H1 (cell line): Measurements from ENCODE around the gene TEX22. TPM values are rescaled to one million over a fixed set of nuclear protein-coding genes. Genes with fewer than 3 reads are reported as not detected.

Experiments used
- CTCF ChIA-PET: fragments of 300-600 bp; sonication (Branson Sonifier 250); formaldehyde crosslinking; loops from one replicate; lab custom pipeline; 2021; ENCODE audit not compliant: partially characterized antibody; lab: Charles Lee
- POLR2A ChIA-PET: fragments of 300-600 bp; sonication (Branson Sonifier 250); formaldehyde crosslinking; loops from one replicate; lab custom pipeline; 2021; ENCODE audit warnings: inconsistent platforms; ENCODE audit not compliant: partially characterized antibody; lab: Charles Lee
- DNase-seq, 2 experiments: peaks; one replicate each; pipeline versions ENCODE4 v3.0.0 to v3.0.0-alpha.2; 2010 to 2022; ENCODE audit warnings: low spot score in 2 of 2, low read depth in 1 of 2, mixed read lengths in 1 of 2
- FAIRE-seq: peaks from 2 replicates; lab custom pipeline; 2011; peaks lifted over from hg19 to GRCh38; lab: Jason Lieb, UNC
- H2AFZ ChIP-seq: 2 replicates; pipeline ENCODE4 v1.8.1; 2012; ENCODE audit warnings: low read length, inconsistent platforms
- H2AK5ac ChIP-seq: 2 replicates; pipeline ENCODE4 v1.6.1; 2013; ENCODE audit warnings: low read depth, low read length
- H2BK120ac ChIP-seq: replicated peaks from 2 replicates; pipeline ENCODE3; 2013; ENCODE audit warnings: low read depth, low read length, inconsistent platforms
- H2BK12ac ChIP-seq: 2 replicates; pipeline ENCODE4 v1.6.1; 2013; ENCODE audit warnings: low read depth, low read length
- H2BK15ac ChIP-seq: 2 replicates; pipeline ENCODE4 v1.6.1; 2013; ENCODE audit warnings: low read length
- H2BK20ac ChIP-seq: 2 replicates; pipeline ENCODE4 v1.6.1; 2013; ENCODE audit warnings: low read length
- H2BK5ac ChIP-seq: 2 replicates; pipeline ENCODE4 v1.6.1; 2013; ENCODE audit warnings: low read depth, low read length
- H3K14ac ChIP-seq: 2 replicates; pipeline ENCODE4 v1.6.1; 2013; ENCODE audit warnings: inconsistent platforms; ENCODE audit not compliant: insufficient read length
- H3K18ac ChIP-seq: 2 replicates; pipeline ENCODE4 v1.6.1; 2013; ENCODE audit warnings: low read length; ENCODE audit errors: extremely low read depth
- H3K23ac ChIP-seq: 2 replicates; pipeline ENCODE4 v1.6.1; 2013; ENCODE audit warnings: inconsistent platforms; ENCODE audit not compliant: insufficient read length
- H3K23me2 ChIP-seq: 2 replicates; pipeline ENCODE4 v1.6.1; 2013; ENCODE audit warnings: low read depth, low read length
- H3K27ac ChIP-seq: 2 replicates; pipeline ENCODE4 v1.6.1; 2011; ENCODE audit warnings: low read depth, low read length, inconsistent platforms
- H3K27me3 ChIP-seq, 4 experiments: replicated peaks in 1 of 4; 1 replicate in 1 of 4; 2 replicates in 3 of 4; pipeline versions ENCODE4 v1.6.1 to v1.8.1; 2011 to 2013; ENCODE audit warnings: low read length in 3 of 4, mild to moderate bottlenecking in 3 of 4, inconsistent platforms in 2 of 4, mixed read lengths in 2 of 4, moderate library complexity in 1 of 4; ENCODE audit not compliant: control insufficient read depth in 3 of 4, insufficient read depth in 3 of 4; ENCODE audit errors: extremely low read depth in 1 of 4
- H3K36me3 ChIP-seq, 4 experiments: 2 replicates each; pipeline versions ENCODE4 v1.6.1 to v1.8.1; 2011 to 2013; ENCODE audit warnings: mild to moderate bottlenecking in 4 of 4, low read length in 3 of 4, moderate library complexity in 2 of 4, control low read depth in 1 of 4, inconsistent platforms in 1 of 4; ENCODE audit not compliant: insufficient read depth in 4 of 4, control insufficient read depth in 2 of 4
- H3K4ac ChIP-seq: replicated peaks from 2 replicates; pipeline ENCODE3; 2013; ENCODE audit warnings: low read length, low read depth, mixed read lengths, inconsistent platforms; ENCODE audit not compliant: insufficient read length
- H3K4me1 ChIP-seq, 4 experiments: replicated peaks in 1 of 4; 1 replicate in 1 of 4; 2 replicates in 3 of 4; pipeline versions ENCODE4 v1.6.1 to v1.8.1; 2011 to 2013; ENCODE audit warnings: low read length in 3 of 4, inconsistent platforms in 2 of 4, mixed read lengths in 1 of 4; ENCODE audit not compliant: insufficient read depth in 4 of 4, control insufficient read depth in 3 of 4
- H3K4me2 ChIP-seq, 2 experiments: 2 replicates each; pipeline versions ENCODE4 v1.6.1 to v1.8.1; 2011 to 2013; ENCODE audit warnings: low read depth in 2 of 2, low read length in 2 of 2, control low read depth in 1 of 2, inconsistent platforms in 1 of 2, mild to moderate bottlenecking in 1 of 2; ENCODE audit not compliant: insufficient read depth in 1 of 2
- H3K4me3 ChIP-seq, 4 experiments: fragments of 200-600, 300-600 bp in 1 of 4; sonication (generic), shearing (Covaris generic), sonication (Bioruptor Twin) in 1 of 4; 2 replicates each; pipeline versions ENCODE4 v1.5.1 to v1.8.1; 2011 to 2016; ENCODE audit warnings: low read length in 4 of 4, low read depth in 3 of 4, control low read depth in 2 of 4, inconsistent platforms in 2 of 4, mild to moderate bottlenecking in 2 of 4, mixed read lengths in 1 of 4, moderate library complexity in 1 of 4; ENCODE audit not compliant: insufficient read depth in 2 of 4; ENCODE audit errors: extremely low read depth in 1 of 4
- H3K56ac ChIP-seq: replicated peaks from 2 replicates; pipeline ENCODE3; 2013; ENCODE audit warnings: low read depth, mild to moderate bottlenecking, mixed read lengths, low read length, inconsistent platforms; ENCODE audit not compliant: insufficient read length
- H3K79me1 ChIP-seq: 2 replicates; pipeline ENCODE4 v1.6.1; 2013; ENCODE audit warnings: low read depth, low read length, control low read depth
- H3K79me2 ChIP-seq, 2 experiments: 2 replicates each; pipeline versions ENCODE4 v1.6.1 to v1.8.1; 2012 to 2013; ENCODE audit warnings: low read length in 2 of 2, mild to moderate bottlenecking in 2 of 2, inconsistent platforms in 1 of 2; ENCODE audit not compliant: insufficient read depth in 2 of 2, control insufficient read depth in 1 of 2
- H3K9ac ChIP-seq, 4 experiments: replicated peaks in 1 of 4; 1 replicate in 1 of 4; 2 replicates in 3 of 4; pipeline versions ENCODE4 v1.6.1 to v1.8.1; 2011 to 2013; ENCODE audit warnings: low read depth in 3 of 4, low read length in 3 of 4, control low read depth in 2 of 4, mild to moderate bottlenecking in 2 of 4, moderate library complexity in 2 of 4, inconsistent platforms in 1 of 4; ENCODE audit errors: extremely low read depth in 1 of 4
- H3K9me3 ChIP-seq, 2 experiments: 2 replicates each; pipeline versions ENCODE4 v1.6.1 to v1.8.1; 2012 to 2013; ENCODE audit warnings: mild to moderate bottlenecking in 2 of 2, moderate library complexity in 2 of 2, control low read depth in 1 of 2, inconsistent platforms in 1 of 2, low read depth in 1 of 2, low read length in 1 of 2, mixed read lengths in 1 of 2; ENCODE audit not compliant: insufficient read depth in 2 of 2
- H4K20me1 ChIP-seq, 2 experiments: replicated peaks in 1 of 2; 2 replicates each; pipeline versions ENCODE3 to v1.8.1; 2011 to 2013; ENCODE audit warnings: inconsistent platforms in 2 of 2, low read length in 2 of 2, mild to moderate bottlenecking in 1 of 2; ENCODE audit not compliant: insufficient read depth in 2 of 2, control insufficient read depth in 1 of 2
- H4K5ac ChIP-seq: 2 replicates; pipeline ENCODE4 v1.6.1; 2013; ENCODE audit warnings: low read length, low read depth, mixed read lengths, inconsistent platforms; ENCODE audit not compliant: insufficient read length
- H4K8ac ChIP-seq: 2 replicates; pipeline ENCODE4 v1.8.0; 2013; ENCODE audit warnings: mild to moderate bottlenecking, moderate library complexity, low read length, inconsistent platforms; ENCODE audit not compliant: insufficient read depth; ENCODE audit errors: extremely low read depth
- H4K91ac ChIP-seq: replicated peaks from 2 replicates; pipeline ENCODE3; 2013; ENCODE audit warnings: low read length, mixed read lengths, inconsistent platforms; ENCODE audit not compliant: insufficient read length
- EGR1 ChIP-seq: IDR thresholded peaks from 2 replicates; pipeline ENCODE4 v1.6.1; 2011; ENCODE audit warnings: low read depth, low read length, borderline replicate concordance
- GABPA ChIP-seq: IDR thresholded peaks from 2 replicates; pipeline ENCODE4 v1.6.1; 2011; ENCODE audit warnings: mild to moderate bottlenecking, low read length, moderate library complexity, borderline replicate concordance; ENCODE audit not compliant: insufficient read depth
- JUN ChIP-seq: IDR thresholded peaks from 2 replicates; pipeline ENCODE4 v1.6.1; 2011; ENCODE audit warnings: low read depth, mild to moderate bottlenecking, improper control_type of control experiment, low read length
- PHF8 ChIP-seq: fragments of 200-600 bp; sonication (generic); conservative IDR thresholded peaks from 2 replicates; pipeline ENCODE4 v1.7.1; 2012; ENCODE audit warnings: low read depth, mild to moderate bottlenecking, inconsistent platforms, low read length, moderate library complexity
- POLR2AphosphoS5 ChIP-seq: IDR thresholded peaks from 2 replicates; pipeline ENCODE4 v1.6.1; 2011; ENCODE audit warnings: low read depth, low read length
- RAD21 ChIP-seq, 2 experiments: IDR thresholded peaks in 1 of 2; conservative IDR thresholded peaks in 1 of 2; 2 replicates each; pipeline ENCODE4 v1.6.1; 2011; ENCODE audit warnings: low read depth in 2 of 2, low read length in 2 of 2, improper control_type of control experiment in 1 of 2, inconsistent platforms in 1 of 2, mild to moderate bottlenecking in 1 of 2, moderate library complexity in 1 of 2
- SIX5 ChIP-seq: IDR thresholded peaks from 2 replicates; pipeline ENCODE4 v1.6.1; 2011; ENCODE audit warnings: mild to moderate bottlenecking, low read depth, low read length
- WGBS, 2 experiments: shearing (Covaris generic) in 1 of 2; methylation state at CpG; one replicate each; pipeline versions ENCODE4 v1.1.6 to v1.1.7; 2013 to 2015; ENCODE audit warnings: low lambda C conversion rate in 2 of 2, mixed read lengths in 2 of 2, inconsistent platforms in 1 of 2, low coverage in 1 of 2, missing lambda C conversion rate in 1 of 2; ENCODE audit not compliant: insufficient replicate concordance in 2 of 2, insufficient coverage in 1 of 2, insufficient read length in 1 of 2; ENCODE audit errors: extremely low coverage in 1 of 2, missing lambda C conversion rate in 1 of 2; 5-methylcytosine and 5-hydroxymethylcytosine counted together
- polyA plus RNA-seq, 7 experiments: library from polyadenylated mRNA; depleted of rRNA in 3 of 7; stranded (reverse) in 5 of 7; unstranded in 2 of 7; fragments of >200 nt in 5 of 7; fragments of 200-250 nt in 2 of 7; gene quantifications; 1 replicate in 5 of 7; 2 replicates in 1 of 7; 4 replicates in 1 of 7; pipeline versions ENCODE4 v1.2.1 to v1.2.3, GENCODE V29; 2011 to 2013; ENCODE audit warnings: missing spikeins in 2 of 7, mixed read lengths in 2 of 7
- total RNA-seq: library from RNA; stranded (reverse); fragmentation: NEBNext Ultra II Directional; extraction: Animal tissue kit (Norgen Biotek cat#: 25700); gene quantifications from 2 replicates; pipeline ENCODE4 v1.2.1, GENCODE V29; 2021

TEX22 gene
- total and polyA plus RNA-seq, 2 of the 8 experiments (the other 6 are each of a cell fraction or from before 2014, with no cell fraction given), result 0.24 to 0.39 TPM

- WGBS, 2 experiments, result 85% methylated on average over 4 of the region's 4 CpGs; no CpG with 5 or more reads in 1 of the 2 experiments
- H2BK20ac ChIP-seq, result no peak overlapping the region
- no peak overlapping the region for H3K14ac ChIP-seq
- no peak overlapping the region for H2AK5ac ChIP-seq
- H3K18ac ChIP-seq, result no peak overlapping the region
- H2AFZ ChIP-seq, result no peak overlapping the region
- H3K36me3 ChIP-seq, result no peaks in the 10 kb centered on the region; a peak in 2 of 8 replicates
- no peaks in the 10 kb centered on the region; a peak in 1 of 7 replicates for H3K27me3 ChIP-seq
- H4K5ac ChIP-seq, result no peak overlapping the region
- no peak overlapping the region for H3K4me2 ChIP-seq
- H3K4ac ChIP-seq, result no peak overlapping the region
- ChIA-PET CTCF (interaction anchor here (1.0 to 3.0 kb wide), 10 partner anchors 9 to 117 kb away, joined by 3 to 10 read pairs (median 4); no protein-coding TSS in a partner anchor), POLR2A (no interaction called here)
- no peaks in the 10 kb centered on the region for H3K79me2 ChIP-seq
- no peak overlapping the region for H2BK120ac ChIP-seq
- H3K27ac ChIP-seq, result no peak overlapping the region
- DNase-seq (no peak), FAIRE-seq (no peak)
- no peak overlapping the region for H4K91ac ChIP-seq
- peaks cover 0 to 6% of the 10 kb centered on the region in 2 experiments for H4K20me1 ChIP-seq
- H3K79me1 ChIP-seq, result no peaks in the 10 kb centered on the region
- no peaks in the 10 kb centered on the region for H3K4me1 ChIP-seq
- H4K8ac ChIP-seq, result no peak overlapping the region
- no peak overlapping the region for H3K56ac ChIP-seq
- no peak overlapping the region for H3K9ac ChIP-seq
- no peak overlapping the region for H3K23ac ChIP-seq
- H3K4me3 ChIP-seq, result no peak overlapping the region
- no peaks in the 10 kb centered on the region for H3K23me2 ChIP-seq
- H2BK12ac ChIP-seq, result no peak overlapping the region
- H3K9me3 ChIP-seq, result peaks cover 0 to 4% of the 10 kb centered on the region in 2 experiments; a peak in 1 of 4 replicates
- H2BK15ac ChIP-seq, result no peak overlapping the region
- no peak overlapping the region for H2BK5ac ChIP-seq
- TF ChIP-seq POLR2AphosphoS5 (no peak), GABPA (no peak), EGR1 (no peak), PHF8 (no peak), RAD21 (IDR thresholded peaks at IDR 0.05 in 1 of 2, conservative IDR thresholded peaks at IDR 0.05 in 1 of 2; ENCODE audit: low read depth in 2 of 2, low read length in 2 of 2) (no peak), SIX5 (no peak), JUN (no peak)
Measured at GRCh38 chr14:105375635-105376057, 22.7 kb upstream of the TEX22 start.
